HG02610 (cell line): ENCODE results near the gene VSTM2B.

Experiments
- ATAC-seq: cut with Tn5 transposase; IDR thresholded peaks from one replicate; pipeline ENCODE4 v1.9.1; 2021; ENCODE audit warnings: mild to moderate bottlenecking, moderate library complexity; ENCODE audit not compliant: unreplicated experiment

Gene VSTM2B

GRCh38 chr19:29563486-29564101 lies 37.8 kb downstream of the VSTM2B start:
- ATAC-seq: no peak

GRCh38 chr19:29564574-29565005 lies 38.8 kb downstream of the VSTM2B start:
- ATAC-seq: no peak

- no peak for ATAC-seq
These were observed 39.4 kb downstream of the VSTM2B start for GRCh38 chr19:29565171-29565570.

GRCh38 chr19:29566496-29567054 lies 40.8 kb downstream of the VSTM2B start:
- ATAC-seq: no peak

GRCh38 chr19:29567366-29567915 lies 41.6 kb downstream of the VSTM2B start:
- ATAC-seq: no peak

- no peak for ATAC-seq
These were observed 42.5 kb downstream of the VSTM2B start for GRCh38 chr19:29568036-29569025.

GRCh38 chr19:29569038-29569911 lies 43.5 kb downstream of the VSTM2B start:
- ATAC-seq: no peak

GRCh38 chr19:29571181-29571580 lies 45.4 kb downstream of the VSTM2B start:
- no peak for ATAC-seq

GRCh38 chr19:29573486-29573885 lies 47.7 kb downstream of the VSTM2B start:
- ATAC-seq: no peak

GRCh38 chr19:29574510-29574909 lies 48.7 kb downstream of the VSTM2B start:
- no peak for ATAC-seq

- no peak for ATAC-seq
These were observed 50.3 kb downstream of the VSTM2B start for GRCh38 chr19:29576046-29576606.

GRCh38 chr19:29576761-29577648 lies 51.2 kb downstream of the VSTM2B start:
- peak; percentile 75 for ATAC-seq

- ATAC-seq: no peak
These were observed 51.8 kb downstream of the VSTM2B start for GRCh38 chr19:29577649-29577963.

- no peak for ATAC-seq
These were observed 52.6 kb downstream of the VSTM2B start for GRCh38 chr19:29578349-29578748.

- no peak for ATAC-seq
These were observed 53.6 kb downstream of the VSTM2B start for GRCh38 chr19:29579308-29579910.

GRCh38 chr19:29581398-29581797 lies 55.6 kb downstream of the VSTM2B start:
- ATAC-seq: no peak

GRCh38 chr19:29583196-29583999 lies 57.6 kb downstream of the VSTM2B start:
- no peak for ATAC-seq

GRCh38 chr19:29586401-29586800 lies 60.6 kb downstream of the VSTM2B start:
- ATAC-seq: no peak
